ENCODE results near the gene KCNH8. TPM values are rescaled to one million over a fixed set of nuclear protein-coding genes. Genes with fewer than 3 reads are reported as not detected.

Gene KCNH8
- total RNA-seq, 1 donor from 2014 or later = 2.3 TPM

- no peaks in the 10 kb centered on the region for H4K20me1 ChIP-seq (ENCODE audit: low read depth)
- Mint-ChIP-seq H3K9me3 (no peaks in the 10 kb centered on the region), H3K27ac (no peak overlapping the region), H3K27me3 (ENCODE audit: insufficient read depth, low read depth) (no peaks in the 10 kb centered on the region), H3K36me3 (no peaks in the 10 kb centered on the region), H3K4me1 (no peaks in the 10 kb centered on the region), H3K4me3 (no peak overlapping the region)
- no peak overlapping the region for H2AFZ ChIP-seq (replicated peaks)
- H3F3A ChIP-seq (ENCODE audit: low read depth) = no peaks in the 10 kb centered on the region
- H3K9me3 ChIP-seq (ENCODE audit: low read depth) = no peaks in the 10 kb centered on the region
- DNase-seq (ENCODE audit: low spot score) = no peak
- no peak overlapping the region for H3K27ac ChIP-seq
- no peaks in the 10 kb centered on the region for H3K79me2 ChIP-seq (ENCODE audit: low read depth)
- no peak overlapping the region for H3K4me3 ChIP-seq
- no peak overlapping the region for H3K9ac ChIP-seq
- TF ChIP-seq, protein P1, sequence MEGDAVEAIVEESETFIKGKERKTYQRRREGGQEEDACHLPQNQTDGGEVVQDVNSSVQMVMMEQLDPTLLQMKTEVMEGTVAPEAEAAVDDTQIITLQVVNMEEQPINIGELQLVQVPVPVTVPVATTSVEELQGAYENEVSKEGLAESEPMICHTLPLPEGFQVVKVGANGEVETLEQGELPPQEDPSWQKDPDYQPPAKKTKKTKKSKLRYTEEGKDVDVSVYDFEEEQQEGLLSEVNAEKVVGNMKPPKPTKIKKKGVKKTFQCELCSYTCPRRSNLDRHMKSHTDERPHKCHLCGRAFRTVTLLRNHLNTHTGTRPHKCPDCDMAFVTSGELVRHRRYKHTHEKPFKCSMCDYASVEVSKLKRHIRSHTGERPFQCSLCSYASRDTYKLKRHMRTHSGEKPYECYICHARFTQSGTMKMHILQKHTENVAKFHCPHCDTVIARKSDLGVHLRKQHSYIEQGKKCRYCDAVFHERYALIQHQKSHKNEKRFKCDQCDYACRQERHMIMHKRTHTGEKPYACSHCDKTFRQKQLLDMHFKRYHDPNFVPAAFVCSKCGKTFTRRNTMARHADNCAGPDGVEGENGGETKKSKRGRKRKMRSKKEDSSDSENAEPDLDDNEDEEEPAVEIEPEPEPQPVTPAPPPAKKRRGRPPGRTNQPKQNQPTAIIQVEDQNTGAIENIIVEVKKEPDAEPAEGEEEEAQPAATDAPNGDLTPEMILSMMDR (IDR thresholded peaks at IDR 0.05) = no peak
- no peaks in the 10 kb centered on the region for H3K36me3 ChIP-seq
- no peak overlapping the region for H3K4me2 ChIP-seq
- no peaks in the 10 kb centered on the region for H3K4me1 ChIP-seq
- no peaks in the 10 kb centered on the region for H3K27me3 ChIP-seq
Measured at GRCh38 chr3:19364148-19364547, 215.8 kb downstream of the KCNH8 start.

- H3K4me1 Mint-ChIP-seq = no peaks in the 10 kb centered on the region
- H3K9me3 Mint-ChIP-seq = no peaks in the 10 kb centered on the region
- no peak overlapping the region for H3K27ac Mint-ChIP-seq
- H3K27ac ChIP-seq = no peak overlapping the region
- no peak overlapping the region for H3K4me3 ChIP-seq
- H3K4me2 ChIP-seq = no peak overlapping the region
- no peaks in the 10 kb centered on the region for H3K79me2 ChIP-seq (ENCODE audit: low read depth)
- TF ChIP-seq EZH2 (IDR thresholded peaks at IDR 0.05) (no peak), EZH2phosphoT487 (IDR thresholded peaks at IDR 0.05) (no peak)
- TF ChIP-seq, protein P1 (IDR thresholded peaks at IDR 0.05) = no peak
- no peak overlapping the region for H3K4me3 Mint-ChIP-seq
- H3K27me3 ChIP-seq = no peaks in the 10 kb centered on the region
- H2AFZ ChIP-seq (replicated peaks) = no peak overlapping the region
- no peaks in the 10 kb centered on the region for H4K20me1 ChIP-seq (ENCODE audit: low read depth)
- no peaks in the 10 kb centered on the region for H3K36me3 ChIP-seq
- no peak for DNase-seq (ENCODE audit: low spot score)
- no peaks in the 10 kb centered on the region for H3K36me3 Mint-ChIP-seq
- H3K9ac ChIP-seq = no peak overlapping the region
- H3F3A ChIP-seq (ENCODE audit: low read depth) = no peaks in the 10 kb centered on the region
- H3K9me3 ChIP-seq (ENCODE audit: low read depth) = no peaks in the 10 kb centered on the region
- H3K4me1 ChIP-seq = no peaks in the 10 kb centered on the region
- no peaks in the 10 kb centered on the region for H3K27me3 Mint-ChIP-seq (ENCODE audit: insufficient read depth, low read depth)
Measured at GRCh38 chr3:19365471-19365870, 217.2 kb downstream of the KCNH8 start.

DNA sequence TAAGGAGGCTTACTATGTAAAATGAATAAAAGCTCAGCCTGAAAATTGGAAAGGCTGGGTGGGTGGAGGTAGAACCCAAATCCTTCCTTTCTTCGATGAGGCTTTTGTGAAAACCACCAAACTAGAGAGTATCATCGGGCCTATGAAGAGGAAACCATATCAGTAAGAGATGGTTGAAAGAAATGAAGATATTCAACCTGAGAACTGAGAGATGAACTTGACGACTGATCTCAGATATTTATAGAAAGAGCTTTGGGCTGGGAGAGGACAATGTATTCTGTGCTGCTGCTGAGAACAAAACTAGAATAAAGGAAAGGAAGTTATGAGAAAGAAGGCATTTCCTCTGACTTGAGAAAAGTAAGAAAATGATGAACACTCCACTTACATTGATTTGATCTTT lies 236.6 kb downstream of the KCNH8 start:
- H3K9me3 Mint-ChIP-seq = no peaks in the 10 kb centered on the region

More for the DNA sequence above, 236.6 kb downstream of the KCNH8 start:
- Mint-ChIP-seq H3K36me3 (no peaks in the 10 kb centered on the region), H3K27ac (no peak overlapping the region), H3K4me3 (no peak overlapping the region), H3K27me3 (ENCODE audit: insufficient read depth, low read depth) (no peaks in the 10 kb centered on the region), H3K4me1 (no peaks in the 10 kb centered on the region)
- Histone ChIP-seq H3K79me2 (ENCODE audit: low read depth) (no peaks in the 10 kb centered on the region), H3K27ac (no peak overlapping the region), H2AFZ (replicated peaks) (no peak overlapping the region), H3K4me2 (no peak overlapping the region), H3K9ac (no peak overlapping the region), H4K20me1 (ENCODE audit: low read depth) (no peaks in the 10 kb centered on the region), H3F3A (ENCODE audit: low read depth) (no peaks in the 10 kb centered on the region), H3K27me3 (no peaks in the 10 kb centered on the region), H3K4me3 (no peak overlapping the region), H3K4me1 (no peaks in the 10 kb centered on the region), H3K9me3 (ENCODE audit: low read depth) (no peaks in the 10 kb centered on the region), H3K36me3 (no peaks in the 10 kb centered on the region)
- no peak for TF ChIP-seq EZH2 (IDR thresholded peaks at IDR 0.05)
- TF ChIP-seq EZH2phosphoT487 (IDR thresholded peaks at IDR 0.05) = no peak
- TF ChIP-seq, protein P1 (IDR thresholded peaks at IDR 0.05) = no peak
- no peak for DNase-seq (ENCODE audit: low spot score)
